Liver (tissue), 3 donors: ENCODE results near the gene FNBP1.

ENCODE experiments used
- ATF3 ChIP-seq: IDR thresholded peaks from 2 replicates; pipeline ENCODE4 v1.6.1; 2016; ENCODE audit warnings: antibody characterized with exemption
- CTCF ChIP-seq: fragments of 150-350 bp; IDR thresholded peaks from 2 replicates; pipeline ENCODE4 v1.5.1; 2017; ENCODE audit warnings: improper control_type of control experiment, low read depth, low read length; ENCODE audit not compliant: missing input control
- FOXA1 ChIP-seq: IDR thresholded peaks from 2 replicates; pipeline ENCODE4 v1.6.1; 2016; ENCODE audit warnings: antibody characterized with exemption
- FOXA2 ChIP-seq: IDR thresholded peaks from 2 replicates; pipeline ENCODE4 v1.6.1; 2016; ENCODE audit warnings: antibody characterized with exemption
- GABPA ChIP-seq, 2 donors: IDR thresholded peaks in 1 of 2; conservative IDR thresholded peaks in 1 of 2; 2 replicates each; pipeline ENCODE4 v1.6.1; 2016; ENCODE audit warnings: antibody characterized with exemption in 2 of 2, mild to moderate bottlenecking in 1 of 2, moderate library complexity in 1 of 2
- HNF4G ChIP-seq: IDR thresholded peaks from 2 replicates; pipeline ENCODE4 v1.6.1; 2016; ENCODE audit warnings: antibody characterized with exemption
- MAX ChIP-seq: IDR thresholded peaks from 2 replicates; pipeline ENCODE4 v1.6.1; 2016; ENCODE audit warnings: antibody characterized with exemption
- RAD21 ChIP-seq, 2 donors: IDR thresholded peaks; 2 replicates each; pipeline ENCODE4 v1.6.1; 2016; ENCODE audit warnings: antibody characterized with exemption in 2 of 2, mild to moderate bottlenecking in 2 of 2
- RXRA ChIP-seq, 2 donors: IDR thresholded peaks; 2 replicates each; pipeline ENCODE4 v1.6.1; 2017 to 2018; ENCODE audit warnings: antibody characterized with exemption in 2 of 2, mild to moderate bottlenecking in 1 of 2
- SP1 ChIP-seq: IDR thresholded peaks from 2 replicates; pipeline ENCODE4 v1.6.1; 2018; ENCODE audit warnings: antibody characterized with exemption, mild to moderate bottlenecking
- TAF1 ChIP-seq: conservative IDR thresholded peaks from 2 replicates; pipeline ENCODE4 v1.6.1; 2016; ENCODE audit warnings: antibody characterized with exemption, mild to moderate bottlenecking
- ZBTB33 ChIP-seq: IDR thresholded peaks from 2 replicates; pipeline ENCODE4 v1.6.1; 2016; ENCODE audit warnings: antibody characterized with exemption
- donor health status: healthy.
- donor health status: healthy.

- TF ChIP-seq SP1 (no peak), CTCF (no peak), TAF1 (no peak), MAX (no peak), ATF3 (no peak), FOXA2 (no peak), RAD21 (IDR thresholded peaks at IDR 0.05) (no peak), FOXA1 (no peak), ZBTB33 (no peak), HNF4G (no peak), RXRA (IDR thresholded peaks at IDR 0.05) (no peak), GABPA (IDR thresholded peaks at IDR 0.05 in 1 of 2, conservative IDR thresholded peaks at IDR 0.05 in 1 of 2) (no peak)
These were observed 136.7 kb downstream of the FNBP1 start for GRCh38 chr9:129906298-129906697.
